T-helper 2 cell treated with Interferon-gamma antibody and Interleukin-4, amounts not matched to agents 100 ng/mL and 5 ng/mL, for 36 hours (primary cell): ENCODE results near the gene TSPAN2. TPM values are rescaled to one million over a fixed set of nuclear protein-coding genes. Genes with fewer than 3 reads are reported as not detected.

ENCODE experiments used
- intact Hi-C: fragments of 100-400 bp; cut with micrococcal nuclease; formaldehyde crosslinking; loops from one replicate; pipeline ENCODE4 v1.15.1; 2023
- total RNA-seq: library from RNA; stranded (reverse); gene quantifications from 2 replicates; pipeline ENCODE4 v1.2.3, GENCODE V29; 2022

Gene TSPAN2
- 3.3 and 3.4 TPM in 2 replicates for total RNA-seq

GRCh38 chr1:115089420-115090185, at the start of gene TSPAN2:
TSS of gene TSPAN2 (minus strand) at chr1:115089503. CDS start at chr1:115089432, 71 bp downstream.
- intact Hi-C loops, result loop anchor here (2.0 kb wide), 1 partner anchor 27 kb away; no protein-coding TSS in a partner anchor

DNA sequence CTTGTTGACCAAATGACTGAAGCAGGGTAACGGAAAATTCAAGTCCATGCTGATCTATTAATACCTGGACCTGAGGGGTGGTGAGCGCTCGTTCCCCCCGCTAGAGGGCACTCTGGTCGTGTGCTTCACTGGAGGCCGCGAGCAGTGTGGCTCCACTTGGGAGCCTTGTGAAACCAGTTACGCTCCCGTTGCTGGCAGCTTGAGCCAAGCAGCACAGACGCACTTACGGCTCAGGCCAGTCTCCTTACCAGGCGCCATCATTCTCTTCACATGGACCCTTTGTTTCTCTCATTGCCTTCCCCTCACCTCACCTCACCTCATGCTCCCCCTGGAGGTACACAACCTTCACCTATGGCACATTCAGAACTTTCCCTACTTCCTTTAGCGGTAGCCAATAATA, 49.7 kb upstream of the TSPAN2 start:
- intact Hi-C loops, result loop anchor here (1.0 kb wide), 3 partner anchors 330 to 633 kb away; no protein-coding TSS in a partner anchor

DNA sequence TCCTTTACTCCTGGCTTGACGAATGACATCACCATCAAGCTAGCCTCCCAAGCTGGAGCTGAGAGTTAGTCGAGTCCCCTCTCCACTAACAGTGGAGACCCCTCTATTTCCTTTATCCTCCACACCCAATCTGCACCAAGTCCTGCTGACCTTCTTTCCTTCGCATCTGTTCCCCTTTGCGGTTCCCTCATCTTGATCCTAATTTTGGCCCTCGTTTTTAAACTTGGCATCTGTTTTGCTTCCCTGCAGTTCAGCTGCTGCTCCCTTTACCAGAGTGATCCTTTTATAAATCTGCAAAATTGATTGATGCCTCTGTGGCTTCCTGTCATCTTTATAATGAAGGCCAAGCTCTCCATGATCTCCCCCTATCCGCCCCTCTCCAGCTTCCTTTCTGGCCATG, 49.0 kb upstream of the TSPAN2 start:
- intact Hi-C loops, result no loop called here

GRCh38 chr1:115137191-115137590, 47.9 kb upstream of the TSPAN2 start:
- intact Hi-C loops, result no loop called here

GRCh38 chr1:115136706-115137105, 47.4 kb upstream of the TSPAN2 start:
- intact Hi-C loops, result no loop called here

- intact Hi-C loops, result no loop called here
Observed at GRCh38 chr1:115136106-115136505, 46.8 kb upstream of the TSPAN2 start.

GRCh38 chr1:115135681-115136080, 46.4 kb upstream of the TSPAN2 start:
- intact Hi-C loops, result no loop called here

DNA sequence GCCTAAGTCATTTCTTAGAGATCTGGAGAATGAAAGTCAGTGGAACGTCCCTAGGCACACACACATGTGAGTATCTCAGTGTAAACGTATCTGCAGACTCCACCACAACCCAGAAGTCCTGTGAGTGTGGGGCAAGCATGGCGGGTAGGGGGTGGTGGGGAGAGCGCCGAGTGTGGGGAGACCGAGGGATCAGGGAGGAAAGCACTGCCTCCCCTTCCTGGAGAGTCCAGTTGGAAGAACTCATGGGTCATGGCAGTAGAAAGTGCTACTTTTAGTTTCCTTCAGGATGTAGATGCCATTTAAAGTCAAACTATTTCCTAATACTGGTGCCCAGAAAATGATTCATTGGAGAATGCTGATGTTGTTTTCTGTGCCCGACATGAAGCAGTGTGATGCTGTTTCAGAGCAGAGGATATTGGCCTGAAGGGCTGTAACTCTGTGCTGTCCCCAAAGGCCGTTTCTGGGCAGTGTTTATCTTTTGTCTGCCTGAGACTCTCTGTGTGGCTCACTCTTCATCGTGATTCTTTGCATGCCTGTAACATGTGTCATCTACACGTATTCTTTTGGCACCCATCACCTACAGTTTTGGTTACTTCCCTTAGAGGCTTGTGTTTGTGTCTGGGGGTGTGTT, 45.7 kb upstream of the TSPAN2 start:
- intact Hi-C loops, result no loop called here

DNA sequence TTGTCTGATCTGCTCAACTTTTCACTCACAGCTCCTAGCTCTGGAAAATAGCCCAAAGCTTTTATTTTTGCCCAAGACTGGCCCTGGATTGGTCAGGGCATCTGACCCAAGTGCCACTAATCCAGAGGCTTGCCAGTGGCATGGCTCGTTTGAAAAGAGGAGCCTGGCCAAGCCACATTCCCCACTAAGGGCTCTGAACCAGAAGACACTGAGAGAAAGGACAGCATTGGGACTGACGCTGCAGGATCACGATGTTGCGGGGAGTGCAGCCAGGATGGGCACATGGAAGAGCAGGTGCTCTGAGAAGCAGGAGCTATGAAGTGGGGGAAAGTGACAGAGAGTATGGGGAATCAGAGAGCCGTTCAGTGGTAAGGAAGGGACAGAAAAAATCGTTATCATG, 44.9 kb upstream of the TSPAN2 start:
- intact Hi-C loops, result no loop called here

- intact Hi-C loops, result no loop called here
Observed at GRCh38 chr1:115133440-115133839, 44.1 kb upstream of the TSPAN2 start.

GRCh38 chr1:115130786-115131185, 41.5 kb upstream of the TSPAN2 start:
- intact Hi-C loops, result no loop called here

- intact Hi-C loops, result no loop called here
Observed at GRCh38 chr1:115129071-115129640, 39.9 kb upstream of the TSPAN2 start.

DNA sequence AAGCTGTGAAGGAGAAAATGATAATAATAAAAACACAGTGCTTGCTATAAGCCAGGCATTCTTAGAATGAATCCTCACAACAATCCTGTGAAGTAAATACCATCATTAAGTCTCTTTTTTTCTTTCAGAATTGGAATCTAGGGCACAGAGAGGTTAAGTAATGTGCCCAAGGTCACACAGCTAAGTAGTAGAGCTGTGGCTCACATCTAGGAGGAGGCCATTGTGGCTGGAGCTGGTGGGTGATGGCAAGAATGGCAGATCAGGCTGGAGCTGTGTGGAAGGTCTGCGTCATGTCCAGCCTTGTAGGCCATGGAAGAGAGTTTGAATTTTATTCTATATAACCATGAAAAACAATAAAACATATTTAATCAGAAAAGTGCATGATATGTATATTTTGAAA, 38.2 kb upstream of the TSPAN2 start:
- intact Hi-C loops, result no loop called here

DNA sequence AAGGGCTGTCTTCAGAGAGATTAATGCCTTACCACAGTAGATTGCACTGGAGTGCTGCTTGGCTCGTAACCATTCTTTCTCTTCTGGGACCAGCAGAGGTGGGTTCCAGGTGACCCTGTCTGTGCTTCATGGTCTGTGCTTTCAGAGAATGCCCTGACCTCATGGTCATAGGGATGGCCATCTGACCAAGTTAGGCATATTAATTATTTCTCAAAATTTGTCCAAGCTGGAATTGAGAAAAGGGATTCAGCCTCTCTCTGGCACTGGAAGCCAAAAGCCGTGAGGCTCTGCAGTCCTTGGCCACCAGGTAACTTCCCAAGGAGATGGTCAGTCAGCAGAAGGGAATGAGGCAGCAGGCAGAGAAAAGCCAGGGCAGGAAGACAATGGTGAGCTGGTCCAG, 37.2 kb upstream of the TSPAN2 start:
- intact Hi-C loops, result no loop called here

DNA sequence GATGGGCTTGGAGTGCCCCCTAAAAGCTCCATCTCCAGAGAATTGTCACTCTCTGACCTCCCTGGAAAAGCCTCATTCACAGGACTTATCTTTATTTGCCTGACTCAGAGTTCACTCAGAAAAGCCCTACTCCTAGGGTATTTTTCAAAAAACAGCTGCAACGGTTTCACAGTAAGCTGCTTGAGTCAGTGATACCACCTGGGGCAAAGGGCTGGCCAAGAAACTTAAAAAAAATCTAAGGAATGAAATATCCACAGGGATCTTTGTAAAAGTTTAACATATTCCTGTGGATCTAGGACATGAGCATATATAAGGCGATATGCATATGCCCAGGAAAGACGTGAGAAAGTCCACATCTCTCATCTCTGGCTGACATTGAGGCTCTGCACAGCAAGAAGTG, 33.8 kb upstream of the TSPAN2 start:
- intact Hi-C loops, result no loop called here

DNA sequence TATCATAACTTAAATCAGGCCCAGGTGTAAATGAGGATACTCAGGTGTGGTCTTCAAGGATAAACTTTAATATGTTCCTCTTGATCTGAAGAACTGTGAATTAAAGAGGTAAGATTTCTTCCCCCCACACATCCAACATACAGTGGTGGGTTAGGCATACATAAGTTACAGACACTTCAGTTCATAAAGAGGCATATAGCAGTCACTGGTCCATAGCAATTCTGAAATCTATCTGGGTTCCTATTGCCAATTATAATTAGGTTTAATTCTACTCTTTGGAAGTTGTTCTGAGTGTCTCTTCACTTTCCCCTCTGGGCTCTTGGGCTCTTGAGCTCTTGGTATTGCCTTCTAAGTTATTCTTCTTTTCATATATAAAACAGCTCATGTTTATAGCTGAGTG, 32.5 kb upstream of the TSPAN2 start:
- intact Hi-C loops, result no loop called here

GRCh38 chr1:115120296-115120695, 31.0 kb upstream of the TSPAN2 start:
- intact Hi-C loops, result no loop called here

DNA sequence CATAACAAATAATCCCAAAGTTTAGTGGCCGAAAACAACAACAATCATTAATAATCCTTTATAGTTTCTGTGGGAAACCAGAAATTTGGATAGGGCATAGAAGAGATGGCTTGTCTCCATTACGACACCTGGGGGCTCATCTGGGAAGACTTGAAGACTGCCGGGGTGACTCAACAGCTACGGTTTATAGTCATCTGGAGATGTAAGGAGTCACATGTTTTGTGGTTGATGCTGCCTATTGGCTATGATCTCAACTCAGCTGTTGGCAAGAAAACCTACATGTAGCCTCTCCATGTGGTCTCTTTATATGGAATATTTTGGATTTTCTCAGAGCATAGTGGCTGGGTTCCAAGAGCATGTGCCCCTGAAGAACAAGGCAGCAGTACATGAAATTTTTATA, 29.3 kb upstream of the TSPAN2 start:
- intact Hi-C loops, result no loop called here

- intact Hi-C loops, result no loop called here
Observed at GRCh38 chr1:115118086-115118485, 28.8 kb upstream of the TSPAN2 start.

GRCh38 chr1:115117298-115117697, 28.0 kb upstream of the TSPAN2 start:
- intact Hi-C loops, result no loop called here

DNA sequence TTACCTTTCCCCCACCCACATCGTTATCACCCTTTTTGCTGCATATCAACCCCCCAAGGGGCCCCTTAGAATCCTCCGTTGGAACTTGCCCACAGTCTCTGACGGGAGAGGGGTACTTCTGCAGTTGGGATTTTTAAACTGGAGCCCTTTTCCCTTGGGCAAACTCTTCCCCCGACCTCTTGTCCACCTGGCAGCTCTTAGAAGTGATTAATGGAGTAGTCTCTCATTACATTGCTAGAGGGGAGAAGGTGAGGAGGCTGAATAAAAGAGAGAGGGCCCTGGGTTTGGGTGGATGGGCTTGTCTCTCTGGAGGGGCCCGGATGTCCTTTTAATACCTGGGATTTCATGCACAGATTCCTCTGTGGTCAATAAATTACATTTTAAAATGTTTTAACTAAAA, 27.2 kb upstream of the TSPAN2 start:
- intact Hi-C loops, result no loop called here

GRCh38 chr1:115115521-115116161, 26.3 kb upstream of the TSPAN2 start:
- intact Hi-C loops, result no loop called here
